Measurements from ENCODE around the gene CREB3L2.
A peak's percentile ranks its signal among the peaks of the same experiment; 100 is the strongest.

The CREB3L2 gene

DNA sequence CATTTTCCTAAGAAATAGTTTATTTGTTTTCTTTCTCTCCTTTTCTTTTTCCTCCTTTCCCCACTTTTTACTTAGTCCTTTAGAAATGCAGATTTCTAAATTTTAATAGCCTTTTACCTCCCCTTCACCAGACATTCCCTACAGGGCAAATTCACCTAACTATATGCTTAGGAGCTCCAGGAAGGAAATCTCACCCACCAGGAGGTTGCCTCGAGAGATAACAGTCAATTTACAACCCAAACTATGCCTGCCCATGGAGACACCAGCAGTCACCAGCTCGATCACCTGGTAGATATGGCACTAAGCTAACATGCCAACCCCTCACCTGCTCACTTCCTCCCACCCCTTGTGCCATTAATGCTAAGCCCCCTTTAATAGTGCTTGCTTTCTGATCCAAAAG is 25.2 kb upstream of the CREB3L2 start:
- no peaks in the 10 kb centered on the region for H3K9me3 ChIP-seq (ENCODE audit: control insufficient read depth, insufficient read depth, low read depth, low read length)
- CTCF ChIA-PET = no interaction called here
- POLR2A ChIA-PET = interaction anchor here (0.6 kb wide), 1 partner anchor 749 kb away, joined by 10 read pairs; no protein-coding TSS in a partner anchor

DNA sequence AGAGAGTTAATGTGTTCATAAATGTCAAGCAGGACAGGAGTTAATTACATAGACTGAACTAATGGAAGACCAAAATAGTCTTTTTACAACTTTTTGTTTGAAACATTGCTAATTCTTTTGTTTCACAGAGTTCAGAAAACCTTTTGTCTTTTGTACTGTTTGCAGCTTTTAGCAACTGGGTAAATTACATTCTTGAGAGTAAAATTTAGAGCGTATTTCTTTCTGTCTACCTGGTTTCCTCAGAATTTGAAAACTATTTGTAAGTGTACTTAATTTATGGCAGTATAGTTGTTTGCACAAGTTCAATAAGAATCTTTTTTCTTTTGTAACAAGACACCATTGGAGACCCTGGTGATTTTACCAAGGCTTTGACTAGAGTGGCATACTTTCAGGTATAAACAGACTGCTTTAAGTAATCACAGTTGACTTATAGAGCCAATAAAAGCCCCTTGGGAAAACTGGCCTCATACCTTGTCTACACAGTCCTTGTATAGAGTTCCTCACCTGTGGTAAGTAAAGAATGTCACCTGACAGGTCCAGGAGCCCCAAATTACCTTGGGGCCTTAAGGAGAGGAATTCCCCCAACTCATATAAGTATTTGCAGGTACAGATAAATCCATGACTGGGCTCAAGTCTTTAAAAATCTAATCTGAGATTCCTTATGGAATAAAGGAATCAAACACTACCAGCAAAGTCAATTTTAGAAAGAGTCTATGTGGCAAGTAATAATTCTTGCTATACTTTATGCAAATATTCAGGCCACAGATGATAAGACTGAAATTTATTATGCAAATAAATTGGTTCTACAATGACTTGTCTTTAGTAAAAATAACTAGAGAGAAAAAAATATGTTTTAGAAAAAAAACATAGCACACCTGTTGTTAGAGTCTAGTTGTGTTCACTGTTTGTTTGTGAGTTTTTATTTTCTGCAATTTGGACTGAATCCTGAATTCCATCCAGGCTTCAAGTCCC is 23.6 kb upstream of the CREB3L2 start:
- ChIA-PET CTCF (no interaction called here), POLR2A (no interaction called here)
- Histone ChIP-seq H3K4me1 (ENCODE audit: control insufficient read depth, insufficient read depth, low read length) (no peaks in the 10 kb centered on the region), H3K9me3 (ENCODE audit: control insufficient read depth, insufficient read depth, low read depth, low read length) (no peaks in the 10 kb centered on the region), H3K4me3 (ENCODE audit: low read depth, low read length) (no peak overlapping the region), H3K36me3 (ENCODE audit: control insufficient read depth in 2 of 2, insufficient read depth in 1 of 2, low read length in 2 of 2) (no peaks in the 10 kb centered on the region), H3K27ac (ENCODE audit: extremely low read depth, low read depth, low read length) (no peak overlapping the region)
- no peak for TF ChIP-seq ZNF366 (tag by site-specific recombination; conservative IDR thresholded peaks at IDR 0.05)
- no peak for TF ChIP-seq ZNF174 (tag by site-specific recombination; IDR thresholded peaks at IDR 0.05)
- TF ChIP-seq, protein P1, sequence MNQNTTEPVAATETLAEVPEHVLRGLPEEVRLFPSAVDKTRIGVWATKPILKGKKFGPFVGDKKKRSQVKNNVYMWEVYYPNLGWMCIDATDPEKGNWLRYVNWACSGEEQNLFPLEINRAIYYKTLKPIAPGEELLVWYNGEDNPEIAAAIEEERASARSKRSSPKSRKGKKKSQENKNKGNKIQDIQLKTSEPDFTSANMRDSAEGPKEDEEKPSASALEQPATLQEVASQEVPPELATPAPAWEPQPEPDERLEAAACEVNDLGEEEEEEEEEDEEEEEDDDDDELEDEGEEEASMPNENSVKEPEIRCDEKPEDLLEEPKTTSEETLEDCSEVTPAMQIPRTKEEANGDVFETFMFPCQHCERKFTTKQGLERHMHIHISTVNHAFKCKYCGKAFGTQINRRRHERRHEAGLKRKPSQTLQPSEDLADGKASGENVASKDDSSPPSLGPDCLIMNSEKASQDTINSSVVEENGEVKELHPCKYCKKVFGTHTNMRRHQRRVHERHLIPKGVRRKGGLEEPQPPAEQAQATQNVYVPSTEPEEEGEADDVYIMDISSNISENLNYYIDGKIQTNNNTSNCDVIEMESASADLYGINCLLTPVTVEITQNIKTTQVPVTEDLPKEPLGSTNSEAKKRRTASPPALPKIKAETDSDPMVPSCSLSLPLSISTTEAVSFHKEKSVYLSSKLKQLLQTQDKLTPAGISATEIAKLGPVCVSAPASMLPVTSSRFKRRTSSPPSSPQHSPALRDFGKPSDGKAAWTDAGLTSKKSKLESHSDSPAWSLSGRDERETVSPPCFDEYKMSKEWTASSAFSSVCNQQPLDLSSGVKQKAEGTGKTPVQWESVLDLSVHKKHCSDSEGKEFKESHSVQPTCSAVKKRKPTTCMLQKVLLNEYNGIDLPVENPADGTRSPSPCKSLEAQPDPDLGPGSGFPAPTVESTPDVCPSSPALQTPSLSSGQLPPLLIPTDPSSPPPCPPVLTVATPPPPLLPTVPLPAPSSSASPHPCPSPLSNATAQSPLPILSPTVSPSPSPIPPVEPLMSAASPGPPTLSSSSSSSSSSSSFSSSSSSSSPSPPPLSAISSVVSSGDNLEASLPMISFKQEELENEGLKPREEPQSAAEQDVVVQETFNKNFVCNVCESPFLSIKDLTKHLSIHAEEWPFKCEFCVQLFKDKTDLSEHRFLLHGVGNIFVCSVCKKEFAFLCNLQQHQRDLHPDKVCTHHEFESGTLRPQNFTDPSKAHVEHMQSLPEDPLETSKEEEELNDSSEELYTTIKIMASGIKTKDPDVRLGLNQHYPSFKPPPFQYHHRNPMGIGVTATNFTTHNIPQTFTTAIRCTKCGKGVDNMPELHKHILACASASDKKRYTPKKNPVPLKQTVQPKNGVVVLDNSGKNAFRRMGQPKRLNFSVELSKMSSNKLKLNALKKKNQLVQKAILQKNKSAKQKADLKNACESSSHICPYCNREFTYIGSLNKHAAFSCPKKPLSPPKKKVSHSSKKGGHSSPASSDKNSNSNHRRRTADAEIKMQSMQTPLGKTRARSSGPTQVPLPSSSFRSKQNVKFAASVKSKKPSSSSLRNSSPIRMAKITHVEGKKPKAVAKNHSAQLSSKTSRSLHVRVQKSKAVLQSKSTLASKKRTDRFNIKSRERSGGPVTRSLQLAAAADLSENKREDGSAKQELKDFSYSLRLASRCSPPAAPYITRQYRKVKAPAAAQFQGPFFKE (tag by site-specific recombination; IDR thresholded peaks at IDR 0.05; ENCODE audit: borderline replicate concordance) = no peak
- TF ChIP-seq ZNF549 (tag by site-specific recombination; IDR thresholded peaks at IDR 0.05) = 0 out of 2 replicates have a peak, but pooled peaks have one; percentile 51
- no peak for TF ChIP-seq ZNF335 (tag by site-specific recombination; conservative IDR thresholded peaks at IDR 0.05)
- peak; percentile 98 for TF ChIP-seq SETDB1 (IDR thresholded peaks at IDR 0.05; ENCODE audit: insufficient read length, low read length)
- TF ChIP-seq, protein P2, sequence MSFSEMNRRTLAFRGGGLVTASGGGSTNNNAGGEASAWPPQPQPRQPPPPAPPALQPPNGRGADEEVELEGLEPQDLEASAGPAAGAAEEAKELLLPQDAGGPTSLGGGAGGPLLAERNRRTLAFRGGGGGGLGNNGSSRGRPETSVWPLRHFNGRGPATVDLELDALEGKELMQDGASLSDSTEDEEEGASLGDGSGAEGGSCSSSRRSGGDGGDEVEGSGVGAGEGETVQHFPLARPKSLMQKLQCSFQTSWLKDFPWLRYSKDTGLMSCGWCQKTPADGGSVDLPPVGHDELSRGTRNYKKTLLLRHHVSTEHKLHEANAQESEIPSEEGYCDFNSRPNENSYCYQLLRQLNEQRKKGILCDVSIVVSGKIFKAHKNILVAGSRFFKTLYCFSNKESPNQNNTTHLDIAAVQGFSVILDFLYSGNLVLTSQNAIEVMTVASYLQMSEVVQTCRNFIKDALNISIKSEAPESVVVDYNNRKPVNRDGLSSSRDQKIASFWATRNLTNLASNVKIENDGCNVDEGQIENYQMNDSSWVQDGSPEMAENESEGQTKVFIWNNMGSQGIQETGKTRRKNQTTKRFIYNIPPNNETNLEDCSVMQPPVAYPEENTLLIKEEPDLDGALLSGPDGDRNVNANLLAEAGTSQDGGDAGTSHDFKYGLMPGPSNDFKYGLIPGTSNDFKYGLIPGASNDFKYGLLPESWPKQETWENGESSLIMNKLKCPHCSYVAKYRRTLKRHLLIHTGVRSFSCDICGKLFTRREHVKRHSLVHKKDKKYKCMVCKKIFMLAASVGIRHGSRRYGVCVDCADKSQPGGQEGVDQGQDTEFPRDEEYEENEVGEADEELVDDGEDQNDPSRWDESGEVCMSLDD (tag by site-specific recombination; IDR thresholded peaks at IDR 0.05) = no peak
- no peak for TF ChIP-seq OVOL3 (tag by site-specific recombination; IDR thresholded peaks at IDR 0.05)

More for the DNA sequence above, 25.2 kb upstream of the CREB3L2 start:
- Histone ChIP-seq H3K27ac (ENCODE audit: extremely low read depth, low read depth, low read length) (no peak overlapping the region), H3K4me1 (ENCODE audit: control insufficient read depth, insufficient read depth, low read length) (no peaks in the 10 kb centered on the region), H3K4me3 (ENCODE audit: low read depth, low read length) (no peak overlapping the region), H3K36me3 (ENCODE audit: control insufficient read depth in 2 of 2, insufficient read depth in 1 of 2, low read length in 2 of 2) (no peaks in the 10 kb centered on the region)
- TF ChIP-seq, protein P3, sequence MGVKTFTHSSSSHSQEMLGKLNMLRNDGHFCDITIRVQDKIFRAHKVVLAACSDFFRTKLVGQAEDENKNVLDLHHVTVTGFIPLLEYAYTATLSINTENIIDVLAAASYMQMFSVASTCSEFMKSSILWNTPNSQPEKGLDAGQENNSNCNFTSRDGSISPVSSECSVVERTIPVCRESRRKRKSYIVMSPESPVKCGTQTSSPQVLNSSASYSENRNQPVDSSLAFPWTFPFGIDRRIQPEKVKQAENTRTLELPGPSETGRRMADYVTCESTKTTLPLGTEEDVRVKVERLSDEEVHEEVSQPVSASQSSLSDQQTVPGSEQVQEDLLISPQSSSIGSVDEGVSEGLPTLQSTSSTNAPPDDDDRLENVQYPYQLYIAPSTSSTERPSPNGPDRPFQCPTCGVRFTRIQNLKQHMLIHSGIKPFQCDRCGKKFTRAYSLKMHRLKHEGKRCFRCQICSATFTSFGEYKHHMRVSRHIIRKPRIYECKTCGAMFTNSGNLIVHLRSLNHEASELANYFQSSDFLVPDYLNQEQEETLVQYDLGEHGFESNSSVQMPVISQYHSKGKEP (tag by site-specific recombination; IDR thresholded peaks at IDR 0.05) = no peak
- no peak for TF ChIP-seq ZNF830 (tag by site-specific recombination; IDR thresholded peaks at IDR 0.05; ENCODE audit: low read depth)
- no peak for TF ChIP-seq ZNF624 (tag by site-specific recombination; IDR thresholded peaks at IDR 0.05)
- TF ChIP-seq ZNF292 (tag by site-specific recombination; IDR thresholded peaks at IDR 0.05; ENCODE audit: borderline replicate concordance, low read depth) = no peak
- TF ChIP-seq SETDB1 (IDR thresholded peaks at IDR 0.05; ENCODE audit: insufficient read length, low read length) = no peak
- TF ChIP-seq, protein P4, sequence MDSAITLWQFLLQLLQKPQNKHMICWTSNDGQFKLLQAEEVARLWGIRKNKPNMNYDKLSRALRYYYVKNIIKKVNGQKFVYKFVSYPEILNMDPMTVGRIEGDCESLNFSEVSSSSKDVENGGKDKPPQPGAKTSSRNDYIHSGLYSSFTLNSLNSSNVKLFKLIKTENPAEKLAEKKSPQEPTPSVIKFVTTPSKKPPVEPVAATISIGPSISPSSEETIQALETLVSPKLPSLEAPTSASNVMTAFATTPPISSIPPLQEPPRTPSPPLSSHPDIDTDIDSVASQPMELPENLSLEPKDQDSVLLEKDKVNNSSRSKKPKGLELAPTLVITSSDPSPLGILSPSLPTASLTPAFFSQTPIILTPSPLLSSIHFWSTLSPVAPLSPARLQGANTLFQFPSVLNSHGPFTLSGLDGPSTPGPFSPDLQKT (IDR thresholded peaks at IDR 0.05; ENCODE audit: borderline replicate concordance, low read depth, low read length) = no peak
